ENCODE results near the gene CDH13.

- TF ChIP-seq ARNTL (CRISPR knock-in tag; IDR thresholded peaks at IDR 0.05; ENCODE audit: borderline replicate concordance, low read depth), result no peak
- no peak for TF ChIP-seq BACH2 (CRISPR knock-in tag; IDR thresholded peaks at IDR 0.05; ENCODE audit: borderline replicate concordance)
These were observed 905.9 kb downstream of the CDH13 start for GRCh38 chr16:83532634-83533033.

All from SK-N-SH treated with all-trans-retinoic acid at 6 μM for 48 hours (cell line).